GM12891 (cell line): ENCODE measurements around the gene CAPS2.

Source experiments
- POLR2A ChIP-seq: IDR thresholded peaks from 2 replicates; pipeline ENCODE4 v1.6.1; 2011; ENCODE audit warnings: low read depth, low read length, control low read depth
- POLR2AphosphoS5 ChIP-seq: IDR thresholded peaks from 2 replicates; pipeline ENCODE4 v1.6.1; 2011; ENCODE audit warnings: low read depth, low read length, control low read depth

- TF ChIP-seq POLR2A: no peak
- no peak for TF ChIP-seq POLR2AphosphoS5
These were observed 41.3 kb downstream of the CAPS2 start for GRCh38 chr12:75288860-75289259.
